PC-3 (cell line): ENCODE data around the gene ASB18. TPM values are rescaled to one million over a fixed set of nuclear protein-coding genes. Genes with fewer than 3 reads are reported as not detected.

Experiments used
- ATAC-seq: fragments of 200-7000 bp; cut with Tn5 transposase; 2 replicates; pipeline ENCODE4 v1.9.1; 2020; ENCODE audit warnings: mild to moderate bottlenecking, moderate library complexity
- BruUV-seq: library from RNA; stranded (reverse); fragments of 400-500 nt; replicated peaks from 2 replicates; lab custom pipeline; 2021; lab: Mats Ljungman, UMichigan
- CTCF ChIA-PET: fragments of 300-600 bp; sonication (Branson Sonifier 250); formaldehyde crosslinking; loops from one replicate; lab custom pipeline; 2022; ENCODE audit warnings: antibody characterized with exemption; lab: Charles Lee
- POLR2A ChIA-PET: fragments of 300-600 bp; sonication (Branson Sonifier 250); formaldehyde crosslinking; loops from one replicate; lab custom pipeline; 2022; ENCODE audit warnings: antibody characterized with exemption; ENCODE audit not compliant: unreplicated experiment; lab: Charles Lee
- DNase-seq: peaks from one replicate; pipeline ENCODE4 v3.0.0-alpha.2; 2015
- H2AFZ ChIP-seq: fragments of 300-600 bp; sonication (generic); 2 replicates; pipeline ENCODE4 v1.6.0; 2016; ENCODE audit warnings: antibody characterized with exemption, low read length
- H3F3A ChIP-seq: fragments of 300-600 bp; sonication (generic); one replicate; pipeline ENCODE4 v1.6.0; 2017; ENCODE audit warnings: antibody characterized with exemption, low read length, control low read depth, mild to moderate bottlenecking; ENCODE audit not compliant: unreplicated experiment
- H3K27ac ChIP-seq: fragments of 300-600 bp; sonication (generic); 2 replicates; pipeline ENCODE4 v1.5.1; 2016; ENCODE audit warnings: mild to moderate bottlenecking, low read length
- H3K27me3 ChIP-seq: fragments of 300-600 bp; sonication (generic); 2 replicates; pipeline ENCODE4 v1.6.1; 2016; ENCODE audit warnings: low read length, mixed read lengths
- H3K36me3 ChIP-seq: fragments of 300-600 bp; sonication (generic); 2 replicates; pipeline ENCODE4 v1.6.1; 2016; ENCODE audit warnings: low read depth, mixed run types, low read length, mixed read lengths
- H3K4me1 ChIP-seq: fragments of 300-600 bp; sonication (generic); 2 replicates; pipeline ENCODE4 v1.5.1; 2016; ENCODE audit warnings: low read length; ENCODE audit not compliant: insufficient read depth
- H3K4me2 ChIP-seq: fragments of 300-600 bp; sonication (generic); 2 replicates; pipeline ENCODE4 v1.6.0; 2016; ENCODE audit warnings: low read length
- H3K4me3 ChIP-seq: fragments of 300-600 bp; sonication (generic); 2 replicates; pipeline ENCODE4 v1.5.1; 2016; ENCODE audit warnings: mild to moderate bottlenecking, low read length, mixed read lengths
- H3K79me2 ChIP-seq: fragments of 300-600 bp; sonication (generic); 2 replicates; pipeline ENCODE4 v1.6.1; 2017; ENCODE audit warnings: low read length, mixed read lengths
- H3K9ac ChIP-seq: fragments of 300-600 bp; sonication (generic); 2 replicates; pipeline ENCODE4 v1.6.0; 2016; ENCODE audit warnings: mild to moderate bottlenecking, low read length
- H3K9me2 ChIP-seq: fragments of 300-600 bp; sonication (generic); replicated peaks from 2 replicates; pipeline ENCODE4 v1.6.1; 2016; ENCODE audit warnings: mixed run types, low read length, mixed read lengths
- H3K9me3 ChIP-seq: fragments of 300-600 bp; sonication (generic); 2 replicates; pipeline ENCODE4 v1.6.1; 2016; ENCODE audit warnings: low read length, mixed read lengths
- H4K20me1 ChIP-seq: fragments of 300-600 bp; sonication (generic); 2 replicates; pipeline ENCODE4 v1.6.1; 2016; ENCODE audit warnings: low read length, mixed read lengths
- CTCF ChIP-seq: fragments of 300-600 bp; sonication (generic); conservative IDR thresholded peaks from 2 replicates; pipeline ENCODE4 v1.5.1; 2017; ENCODE audit warnings: antibody characterized with exemption, low read depth, mild to moderate bottlenecking, low read length
- EZH2 ChIP-seq: fragments of 300-600 bp; sonication (generic); IDR thresholded peaks from one replicate; pipeline ENCODE4 v1.6.1; 2017; ENCODE audit warnings: antibody characterized with exemption, mild to moderate bottlenecking, low read length; ENCODE audit not compliant: unreplicated experiment
- EZH2phosphoT487 ChIP-seq: fragments of 300-600 bp; sonication (generic); IDR thresholded peaks from 2 replicates; pipeline ENCODE4 v1.6.1; 2018; ENCODE audit warnings: mild to moderate bottlenecking, antibody characterized with exemption, low read length, borderline replicate concordance
- intact Hi-C: fragments of 100-400 bp; cut with micrococcal nuclease; formaldehyde crosslinking; loops from 2 replicates; pipeline ENCODE4 v1.9.0; 2023
- total RNA-seq: library from RNA; depleted of rRNA; stranded (reverse); fragments of >200 nt; gene quantifications from 2 replicates; pipeline ENCODE4 v1.2.3, GENCODE V29; 2014

ASB18 gene
- total RNA-seq, 1 experiment from 2014 or later, result 0.15 TPM

DNA sequence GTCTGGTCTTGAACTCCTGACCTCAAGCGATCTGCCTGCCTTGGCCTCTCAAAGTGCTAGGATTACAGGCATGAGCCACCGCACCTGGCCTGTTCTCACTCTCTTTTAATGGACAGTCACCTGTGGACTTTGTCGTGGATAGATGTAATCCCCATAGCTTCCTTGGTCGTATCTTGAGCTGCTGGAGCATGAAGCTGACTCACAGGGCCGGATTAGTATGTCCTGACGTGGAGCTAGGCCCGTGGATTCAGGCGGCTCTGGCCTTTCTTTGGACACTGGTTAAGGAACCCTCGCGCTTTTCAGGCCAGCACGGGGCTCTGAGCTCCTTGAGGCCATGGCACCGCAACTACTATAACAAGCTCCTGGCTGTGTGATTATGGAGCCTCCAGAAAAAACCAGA, 68.5 kb downstream of the ASB18 start:
- no peak overlapping the region for H3K4me2 ChIP-seq
- DNase-seq (no peak), ATAC-seq (no peak)
- H3K9ac ChIP-seq, result no peak overlapping the region
- no peaks in the 10 kb centered on the region for H4K20me1 ChIP-seq
- H3K27ac ChIP-seq, result no peak overlapping the region
- ChIA-PET CTCF (interaction anchor here (0.5 kb wide), 1 partner anchor 328 kb away, joined by 3 read pairs; no protein-coding TSS in a partner anchor), POLR2A (no interaction called here)
- intact Hi-C loops, result no loop called here
- H3K4me3 ChIP-seq, result no peak overlapping the region
- no peaks in the 10 kb centered on the region for H3K4me1 ChIP-seq
- no peak for TF ChIP-seq EZH2
- no peaks in the 10 kb centered on the region for H3K9me3 ChIP-seq
- no peak overlapping the region for H2AFZ ChIP-seq
- no TSS peak for BruUV-seq
- H3K27me3 ChIP-seq, result no peaks in the 10 kb centered on the region
- H3K36me3 ChIP-seq, result no peaks in the 10 kb centered on the region
- no peaks in the 10 kb centered on the region for H3K9me2 ChIP-seq
- no peaks in the 10 kb centered on the region for H3F3A ChIP-seq
- no peaks in the 10 kb centered on the region for H3K79me2 ChIP-seq

- Histone ChIP-seq H3F3A (no peaks in the 10 kb centered on the region), H4K20me1 (no peaks in the 10 kb centered on the region), H3K27ac (no peak overlapping the region), H3K9me2 (no peaks in the 10 kb centered on the region), H3K79me2 (no peaks in the 10 kb centered on the region), H3K4me2 (no peak overlapping the region), H3K36me3 (no peaks in the 10 kb centered on the region), H2AFZ (no peak overlapping the region), H3K9me3 (no peaks in the 10 kb centered on the region), H3K9ac (no peak overlapping the region), H3K27me3 (no peaks in the 10 kb centered on the region), H3K4me1 (no peaks in the 10 kb centered on the region), H3K4me3 (no peak overlapping the region)
- no peak for ATAC-seq
- TF ChIP-seq EZH2 (no peak), EZH2phosphoT487 (no peak), CTCF (no peak)
- intact Hi-C loops, result no loop called here
- ChIA-PET POLR2A (no interaction called here), CTCF (no interaction called here)
- no peak for DNase-seq
- no TSS peak for BruUV-seq
These were observed 69.4 kb downstream of the ASB18 start for GRCh38 chr2:236194786-236195185.

GRCh38 chr2:236193026-236193425, 71.2 kb downstream of the ASB18 start:
- no peak overlapping the region for H3K9ac ChIP-seq
- intact Hi-C loops, result no loop called here
- TF ChIP-seq EZH2phosphoT487, result no peak
- ChIA-PET CTCF (no interaction called here), POLR2A (no interaction called here)
- no peaks in the 10 kb centered on the region for H3K4me1 ChIP-seq
- H3K9me3 ChIP-seq, result no peaks in the 10 kb centered on the region
- no peak for ATAC-seq
- H3K4me3 ChIP-seq, result no peak overlapping the region
- no peaks in the 10 kb centered on the region for H3K27me3 ChIP-seq
- no peak overlapping the region for H3K4me2 ChIP-seq
- H3K79me2 ChIP-seq, result no peaks in the 10 kb centered on the region
- H2AFZ ChIP-seq, result no peak overlapping the region
- H3K27ac ChIP-seq, result no peak overlapping the region
- H4K20me1 ChIP-seq, result no peaks in the 10 kb centered on the region
- no peaks in the 10 kb centered on the region for H3F3A ChIP-seq
- DNase-seq, result no peak
- no peaks in the 10 kb centered on the region for H3K36me3 ChIP-seq
- no TSS peak for BruUV-seq
- no peaks in the 10 kb centered on the region for H3K9me2 ChIP-seq

DNA sequence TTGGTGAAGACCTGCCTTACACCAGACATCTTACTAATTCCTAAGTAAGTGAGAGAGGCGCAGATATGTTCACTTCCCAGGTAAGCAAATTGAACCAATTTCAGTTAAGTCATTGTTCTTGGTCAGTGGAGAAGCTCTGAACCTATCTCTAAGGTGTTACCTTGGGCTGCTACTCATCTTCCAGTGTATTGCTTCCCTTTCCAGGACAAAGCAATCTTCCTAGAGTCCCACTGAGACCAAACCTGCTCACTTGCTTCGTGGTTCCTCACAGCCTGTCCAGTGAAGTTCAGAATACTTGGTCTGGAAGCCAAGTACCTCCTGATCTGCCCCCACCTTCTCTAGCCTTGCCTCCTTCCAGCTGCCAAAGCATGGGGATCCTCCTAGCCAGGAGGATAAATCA, 73.5 kb downstream of the ASB18 start:
- no peak for ATAC-seq
- Histone ChIP-seq H2AFZ (no peak overlapping the region), H3K27me3 (no peaks in the 10 kb centered on the region), H3K4me1 (no peaks in the 10 kb centered on the region), H3K36me3 (no peaks in the 10 kb centered on the region), H3K9ac (no peak overlapping the region), H3K4me3 (no peak overlapping the region), H3F3A (no peaks in the 10 kb centered on the region), H3K9me3 (no peaks in the 10 kb centered on the region), H3K27ac (no peak overlapping the region), H4K20me1 (no peaks in the 10 kb centered on the region), H3K9me2 (no peaks in the 10 kb centered on the region), H3K79me2 (no peaks in the 10 kb centered on the region), H3K4me2 (no peak overlapping the region)
- BruUV-seq, result no TSS peak
- no peak for TF ChIP-seq CTCF
- TF ChIP-seq EZH2, result no peak
- no peak for TF ChIP-seq EZH2phosphoT487
- CTCF ChIA-PET, result no interaction called here
- POLR2A ChIA-PET, result no interaction called here
- intact Hi-C loops, result no loop called here
- no peak for DNase-seq
